K562 (cell line): Measurements from ENCODE around the gene CACNG7. TPM values are rescaled to one million over a fixed set of nuclear protein-coding genes. Genes with fewer than 3 reads are reported as not detected.
A peak's percentile ranks its signal among the peaks of the same experiment; 100 is the strongest.

Experiments used
- CHD4 ChIP-seq: fragments of 200-600 bp; sonication (generic); IDR thresholded peaks from 3 replicates; pipeline ENCODE4 v1.6.1; 2012; ENCODE audit warnings: low read depth, mild to moderate bottlenecking, mixed read lengths, low read length, inconsistent platforms; ENCODE audit not compliant: insufficient read depth, insufficient replicate concordance, poor library complexity, severe bottlenecking
- KAT8 ChIP-seq: fragments of 450-650 bp; IDR thresholded peaks from 2 replicates; pipeline ENCODE4 v1.6.1; 2016; ENCODE audit warnings: low read depth, mild to moderate bottlenecking
- PCBP1 ChIP-seq: fragments of 200-400 bp; formaldehyde crosslinking; IDR thresholded peaks from 2 replicates; pipeline ENCODE4 v1.6.1; 2018; ENCODE audit warnings: mild to moderate bottlenecking, low read depth, low read length; ENCODE audit not compliant: poor library complexity, severe bottlenecking
- RBM22 ChIP-seq: fragments of 200-400 bp; formaldehyde crosslinking; IDR thresholded peaks from 2 replicates; pipeline ENCODE4 v1.6.1; 2018; ENCODE audit warnings: low read length, low read depth; ENCODE audit not compliant: poor library complexity, severe bottlenecking
- SMARCE1 ChIP-seq: fragments of 450-650 bp; IDR thresholded peaks from 2 replicates; pipeline ENCODE4 v1.7.1; 2016; ENCODE audit warnings: mild to moderate bottlenecking
- TEAD4 ChIP-seq, 2 experiments: sonication (generic) in 1 of 2; formaldehyde crosslinking in 1 of 2; IDR thresholded peaks; 2 replicates each; pipeline versions ENCODE4 v1.6.1 to v1.8.0; 2012 to 2022; ENCODE audit warnings: borderline replicate concordance in 1 of 2, inconsistent platforms in 1 of 2, low read length in 1 of 2, mild to moderate bottlenecking in 1 of 2, missing genetic modification reagents in 1 of 2
- XRCC4 ChIP-seq: IDR thresholded peaks from one replicate; pipeline ENCODE4 v1.6.1; 2011; ENCODE audit not compliant: insufficient read depth, insufficient read length; ENCODE audit errors: extremely low read depth
- ZNF23 ChIP-seq: fragments of 250-450 bp; sonication (Bioruptor Pico); IDR thresholded peaks from 2 replicates; pipeline ENCODE4 v1.4.0; 2020; ENCODE audit warnings: mild to moderate bottlenecking
- polyA plus RNA-seq, 8 experiments: library from polyadenylated mRNA; depleted of rRNA in 4 of 8; stranded (reverse) in 5 of 8; unstranded in 3 of 8; fragments of >200 nt; fragmentation: Nextera tagmentation in 2 of 8; fragmentation: Illumina TruSeq in 1 of 8; extraction: Ambion mirVana in 2 of 8; extraction: Trizol in 1 of 8; gene quantifications; 2 replicates each; pipeline versions ENCODE4 v1.2.1 to v1.2.3, GENCODE V29; 2011 to 2014; ENCODE audit warnings: inconsistent platforms in 1 of 8, missing spikeins in 1 of 8
- total RNA-seq, 7 experiments: library from RNA; depleted of rRNA in 6 of 7; stranded (reverse); fragments of >200 nt in 6 of 7; fragmentation: Illumina TruSeq in 2 of 7; extraction: Trizol in 2 of 7; gene quantifications; 2 replicates each; pipeline versions ENCODE4 v1.2.1 to v1.2.3, GENCODE V29; 2011 to 2021; ENCODE audit warnings: low replicate concordance in 1 of 7
- TF ChIP-seq, protein P1 (sequence below), 2 experiments: fragments of 450-650 bp in 1 of 2; sonication (generic) in 1 of 2; formaldehyde crosslinking in 1 of 2; IDR thresholded peaks in 1 of 2; conservative IDR thresholded peaks in 1 of 2; 2 replicates each; pipeline versions ENCODE4 v1.6.1 to v1.8.1; 2016 to 2023; ENCODE audit warnings: mild to moderate bottlenecking in 2 of 2, moderate library complexity in 2 of 2, inconsistent platforms in 1 of 2, missing genetic modification reagents in 1 of 2
- TF ChIP-seq, protein P2 (sequence below): fragments of 250-450 bp; sonication (Bioruptor Pico); IDR thresholded peaks from 2 replicates; pipeline ENCODE4 v1.4.0; 2020; ENCODE audit warnings: mild to moderate bottlenecking
- TF ChIP-seq, protein P3 (sequence below), 2 experiments: fragments of 450-650 bp; formaldehyde crosslinking in 1 of 2; IDR thresholded peaks; 2 replicates each; pipeline versions ENCODE4 v1.4.0 to v1.6.1; 2014 to 2020; ENCODE audit warnings: mild to moderate bottlenecking in 2 of 2, borderline replicate concordance in 1 of 2, low read depth in 1 of 2

Gene CACNG7
- total and polyA plus RNA-seq, 9 of the 15 experiments (the other 6 are each of a cell fraction or from before 2014, with no cell fraction given) = not detected

DNA sequence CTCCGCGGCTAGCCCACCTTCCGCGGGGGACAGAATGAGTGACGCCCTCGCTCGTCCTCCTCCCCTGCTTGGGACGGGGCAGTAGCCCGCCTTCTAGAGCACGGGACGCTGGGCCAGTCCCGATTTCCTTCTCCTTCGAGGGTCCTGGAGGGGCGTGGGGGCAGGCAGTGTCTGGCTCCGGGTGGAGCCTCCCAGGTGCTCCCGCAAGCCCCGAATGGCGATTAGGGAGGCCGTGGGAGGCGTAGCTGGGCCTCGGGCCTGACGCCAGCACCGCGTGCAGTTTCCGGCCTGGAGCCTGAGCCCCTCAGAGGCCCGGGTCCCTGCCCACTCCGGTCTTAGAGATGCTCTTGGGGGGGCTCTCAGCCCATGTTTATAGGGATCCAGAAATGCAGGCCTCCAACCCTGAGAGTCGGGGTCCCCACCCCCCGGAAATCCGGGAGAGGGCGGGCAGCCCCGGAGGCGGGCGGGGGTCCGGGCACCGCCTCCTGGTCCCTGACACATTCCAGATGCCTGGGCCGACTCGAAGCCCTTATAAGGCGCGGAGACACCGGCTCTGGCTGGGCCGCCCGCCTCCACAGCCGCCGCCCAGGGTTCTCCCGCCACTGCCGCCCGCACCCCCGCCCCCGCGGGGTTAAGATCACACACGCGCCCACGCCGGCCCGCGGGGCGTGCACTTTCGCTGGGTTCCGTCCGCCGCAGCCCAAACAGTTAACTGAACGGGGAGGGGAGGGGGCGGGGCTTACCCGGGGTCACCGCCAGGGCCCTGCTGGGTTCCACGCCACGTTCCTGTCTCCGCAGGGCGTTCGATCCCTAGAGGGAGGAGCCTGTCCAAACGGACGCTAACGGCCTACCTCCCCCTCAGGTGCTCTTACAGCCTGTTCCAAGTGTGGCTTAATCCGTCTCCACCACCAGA lies 39.9 kb upstream of the CACNG7 start (continued):
- TF ChIP-seq CHD4 (no peak), ZNF23 (no peak), PCBP1 (peak; percentile 41), SMARCE1 (no peak), TEAD4 (IDR thresholded peaks at IDR 0.05; ENCODE audit: low read length) (peak; percentile 65; the same call in 1 of the 2 replicates), TEAD4 (CRISPR knock-in tag; IDR thresholded peaks at IDR 0.05; ENCODE audit: borderline replicate concordance) (no peak), RBM22 (no peak), KAT8 (no peak), XRCC4 (no peak)
- TF ChIP-seq, protein P1, sequence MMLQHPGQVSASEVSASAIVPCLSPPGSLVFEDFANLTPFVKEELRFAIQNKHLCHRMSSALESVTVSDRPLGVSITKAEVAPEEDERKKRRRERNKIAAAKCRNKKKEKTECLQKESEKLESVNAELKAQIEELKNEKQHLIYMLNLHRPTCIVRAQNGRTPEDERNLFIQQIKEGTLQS (IDR thresholded peaks at IDR 0.05) = no peak
- TF ChIP-seq, protein P1 (CRISPR knock-in tag; conservative IDR thresholded peaks at IDR 0.05) = no peak
- TF ChIP-seq, protein P2, sequence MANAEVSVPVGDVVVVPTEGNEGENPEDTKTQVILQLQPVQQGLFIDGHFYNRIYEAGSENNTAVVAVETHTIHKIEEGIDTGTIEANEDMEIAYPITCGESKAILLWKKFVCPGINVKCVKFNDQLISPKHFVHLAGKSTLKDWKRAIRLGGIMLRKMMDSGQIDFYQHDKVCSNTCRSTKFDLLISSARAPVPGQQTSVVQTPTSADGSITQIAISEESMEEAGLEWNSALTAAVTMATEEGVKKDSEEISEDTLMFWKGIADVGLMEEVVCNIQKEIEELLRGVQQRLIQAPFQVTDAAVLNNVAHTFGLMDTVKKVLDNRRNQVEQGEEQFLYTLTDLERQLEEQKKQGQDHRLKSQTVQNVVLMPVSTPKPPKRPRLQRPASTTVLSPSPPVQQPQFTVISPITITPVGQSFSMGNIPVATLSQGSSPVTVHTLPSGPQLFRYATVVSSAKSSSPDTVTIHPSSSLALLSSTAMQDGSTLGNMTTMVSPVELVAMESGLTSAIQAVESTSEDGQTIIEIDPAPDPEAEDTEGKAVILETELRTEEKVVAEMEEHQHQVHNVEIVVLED (CRISPR knock-in tag) = peak; percentile 78
- TF ChIP-seq, protein P3, sequence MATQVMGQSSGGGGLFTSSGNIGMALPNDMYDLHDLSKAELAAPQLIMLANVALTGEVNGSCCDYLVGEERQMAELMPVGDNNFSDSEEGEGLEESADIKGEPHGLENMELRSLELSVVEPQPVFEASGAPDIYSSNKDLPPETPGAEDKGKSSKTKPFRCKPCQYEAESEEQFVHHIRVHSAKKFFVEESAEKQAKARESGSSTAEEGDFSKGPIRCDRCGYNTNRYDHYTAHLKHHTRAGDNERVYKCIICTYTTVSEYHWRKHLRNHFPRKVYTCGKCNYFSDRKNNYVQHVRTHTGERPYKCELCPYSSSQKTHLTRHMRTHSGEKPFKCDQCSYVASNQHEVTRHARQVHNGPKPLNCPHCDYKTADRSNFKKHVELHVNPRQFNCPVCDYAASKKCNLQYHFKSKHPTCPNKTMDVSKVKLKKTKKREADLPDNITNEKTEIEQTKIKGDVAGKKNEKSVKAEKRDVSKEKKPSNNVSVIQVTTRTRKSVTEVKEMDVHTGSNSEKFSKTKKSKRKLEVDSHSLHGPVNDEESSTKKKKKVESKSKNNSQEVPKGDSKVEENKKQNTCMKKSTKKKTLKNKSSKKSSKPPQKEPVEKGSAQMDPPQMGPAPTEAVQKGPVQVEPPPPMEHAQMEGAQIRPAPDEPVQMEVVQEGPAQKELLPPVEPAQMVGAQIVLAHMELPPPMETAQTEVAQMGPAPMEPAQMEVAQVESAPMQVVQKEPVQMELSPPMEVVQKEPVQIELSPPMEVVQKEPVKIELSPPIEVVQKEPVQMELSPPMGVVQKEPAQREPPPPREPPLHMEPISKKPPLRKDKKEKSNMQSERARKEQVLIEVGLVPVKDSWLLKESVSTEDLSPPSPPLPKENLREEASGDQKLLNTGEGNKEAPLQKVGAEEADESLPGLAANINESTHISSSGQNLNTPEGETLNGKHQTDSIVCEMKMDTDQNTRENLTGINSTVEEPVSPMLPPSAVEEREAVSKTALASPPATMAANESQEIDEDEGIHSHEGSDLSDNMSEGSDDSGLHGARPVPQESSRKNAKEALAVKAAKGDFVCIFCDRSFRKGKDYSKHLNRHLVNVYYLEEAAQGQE (IDR thresholded peaks at IDR 0.05; ENCODE audit: borderline replicate concordance) = no peak
- TF ChIP-seq, protein P3 (CRISPR knock-in tag; IDR thresholded peaks at IDR 0.05; ENCODE audit: low read depth) = peak; percentile 47; the same call in 1 of the 2 replicates
